Osteocyte (in vitro differentiated cells): Measurements from ENCODE around the gene CACHD1. TPM values are rescaled to one million over a fixed set of nuclear protein-coding genes. Genes with fewer than 3 reads are reported as not detected.

ENCODE experiments used
- DNase-seq: peaks from one replicate; pipeline ENCODE4 v3.0.0; 2021; ENCODE audit warnings: mixed read lengths; ENCODE audit not compliant: unreplicated experiment; ENCODE audit errors: extremely low spot score
- H3K27ac Mint-ChIP-seq: one replicate; pipeline ENCODE4 v1.8.0; 2021; ENCODE audit warnings: mild to moderate bottlenecking, mixed read lengths; ENCODE audit not compliant: unreplicated experiment
- H3K27me3 Mint-ChIP-seq: one replicate; pipeline ENCODE4 v1.8.0; 2021; ENCODE audit warnings: mixed read lengths; ENCODE audit not compliant: unreplicated experiment
- H3K36me3 Mint-ChIP-seq: one replicate; pipeline ENCODE4 v1.8.0; 2021; ENCODE audit warnings: mixed read lengths; ENCODE audit not compliant: unreplicated experiment
- H3K4me1 Mint-ChIP-seq: one replicate; pipeline ENCODE4 v1.8.0; 2021; ENCODE audit warnings: mixed read lengths; ENCODE audit not compliant: unreplicated experiment
- H3K4me3 Mint-ChIP-seq: one replicate; pipeline ENCODE4 v1.8.0; 2021; ENCODE audit warnings: mild to moderate bottlenecking, moderate library complexity, mixed read lengths; ENCODE audit not compliant: unreplicated experiment
- H3K9me3 Mint-ChIP-seq: one replicate; pipeline ENCODE4 v1.8.0; 2021; ENCODE audit warnings: mixed read lengths; ENCODE audit not compliant: unreplicated experiment
- CTCF ChIP-seq: fragments of 200-600 bp; sonication (generic); IDR thresholded peaks from 2 replicates; pipeline ENCODE4 v1.5.0; 2021; ENCODE audit warnings: antibody characterized with exemption, mild to moderate bottlenecking, moderate library complexity
- total RNA-seq: library from RNA; stranded (reverse); gene quantifications from 2 replicates; pipeline ENCODE4 v1.2.1, GENCODE V29; 2021

Gene CACHD1
- total RNA-seq, 1 donor from 2014 or later, result 5.5 TPM

- TF ChIP-seq CTCF, result no peak
- Mint-ChIP-seq H3K9me3 (peaks cover 16% of the 10 kb centered on the region), H3K4me3 (no peak overlapping the region), H3K4me1 (no peaks in the 10 kb centered on the region), H3K27me3 (no peaks in the 10 kb centered on the region), H3K27ac (no peak overlapping the region), H3K36me3 (peaks cover 17% of the 10 kb centered on the region)
- no peak for DNase-seq
Observed at GRCh38 chr1:64563958-64564565, 94.1 kb downstream of the CACHD1 start.

DNA sequence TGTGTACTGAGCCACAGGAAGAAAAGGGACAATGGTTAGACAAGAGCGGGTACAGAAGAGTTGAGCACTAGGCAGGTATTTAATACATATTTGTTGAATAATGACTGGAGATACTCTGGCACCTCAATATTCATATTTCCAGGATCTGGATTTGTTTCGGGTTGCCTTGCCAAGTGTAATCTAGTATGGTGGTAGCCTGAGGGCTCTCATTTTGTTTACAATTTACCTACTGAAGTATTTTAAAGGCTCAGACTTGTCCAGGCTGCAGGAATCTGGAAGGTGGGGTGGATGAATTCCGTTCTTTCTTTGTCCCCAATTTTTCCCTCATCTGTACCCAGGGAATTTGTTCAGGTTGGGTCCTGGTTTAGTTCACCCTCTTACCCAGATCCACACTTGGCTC lies 95.0 kb downstream of the CACHD1 start:
- no peaks in the 10 kb centered on the region for H3K27me3 Mint-ChIP-seq
- H3K4me3 Mint-ChIP-seq, result no peak overlapping the region
- H3K36me3 Mint-ChIP-seq, result peaks cover 14% of the 10 kb centered on the region
- peaks cover 11% of the 10 kb centered on the region for H3K9me3 Mint-ChIP-seq
- no peak overlapping the region for H3K27ac Mint-ChIP-seq
- no peak for TF ChIP-seq CTCF
- no peak for DNase-seq
- peaks cover 3% of the 10 kb centered on the region for H3K4me1 Mint-ChIP-seq

DNA sequence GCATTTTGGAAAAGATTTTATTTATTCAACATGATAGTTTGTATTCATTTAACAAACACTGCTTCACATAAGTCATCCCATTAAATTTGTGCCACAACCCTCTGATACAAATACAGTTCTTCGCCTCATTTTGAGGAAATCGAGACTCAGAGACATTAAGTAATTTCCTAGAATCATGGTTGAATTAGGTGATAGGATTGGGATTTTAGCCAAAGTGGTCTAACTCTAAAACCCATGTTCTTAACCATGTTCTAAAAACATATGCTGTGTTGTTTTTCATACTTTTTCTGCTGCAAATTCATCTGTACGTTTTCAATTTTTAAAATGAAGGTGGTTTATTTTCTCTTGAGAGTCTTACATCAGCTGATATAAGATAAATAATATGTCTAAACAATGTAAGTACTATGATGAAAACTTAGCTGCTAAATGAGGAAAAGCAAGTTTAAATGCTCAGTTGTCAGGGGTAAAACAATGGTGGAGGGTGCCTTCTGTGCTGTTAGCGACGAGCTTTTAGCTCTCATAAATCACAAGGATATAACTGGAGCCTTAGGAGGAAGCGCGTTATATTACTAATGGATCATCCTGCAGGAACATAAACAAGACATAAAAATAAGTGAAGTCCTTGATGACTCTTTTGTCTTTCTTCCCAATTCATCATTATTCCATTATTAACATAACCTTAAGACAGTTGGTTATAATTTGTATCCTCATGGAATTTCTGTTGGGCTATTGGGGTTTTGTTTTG lies 97.7 kb downstream of the CACHD1 start:
- H3K27ac Mint-ChIP-seq, result no peak overlapping the region

GRCh38 chr1:64568171-64568450 lies 98.2 kb downstream of the CACHD1 start:
- H3K27me3 Mint-ChIP-seq, result no peaks in the 10 kb centered on the region
- no peak overlapping the region for H3K4me3 Mint-ChIP-seq
- H3K36me3 Mint-ChIP-seq, result peaks cover 4% of the 10 kb centered on the region
- DNase-seq, result no peak
- no peak overlapping the region for H3K27ac Mint-ChIP-seq
- H3K4me1 Mint-ChIP-seq, result peaks cover 3% of the 10 kb centered on the region
- peaks cover 1% of the 10 kb centered on the region for H3K9me3 Mint-ChIP-seq
- no peak for TF ChIP-seq CTCF

More for the DNA sequence above, 97.7 kb downstream of the CACHD1 start:
- Mint-ChIP-seq H3K36me3 (peaks cover 9% of the 10 kb centered on the region), H3K4me3 (no peak overlapping the region), H3K9me3 (peaks cover 6% of the 10 kb centered on the region), H3K4me1 (peaks cover 3% of the 10 kb centered on the region), H3K27me3 (no peaks in the 10 kb centered on the region)
- DNase-seq, result no peak
- no peak for TF ChIP-seq CTCF

GRCh38 chr1:64569411-64569810 lies 99.5 kb downstream of the CACHD1 start:
- Mint-ChIP-seq H3K4me1 (peaks cover 3% of the 10 kb centered on the region), H3K27ac (no peak overlapping the region), H3K9me3 (no peaks in the 10 kb centered on the region), H3K36me3 (peaks cover 2% of the 10 kb centered on the region), H3K4me3 (no peak overlapping the region), H3K27me3 (no peaks in the 10 kb centered on the region)
- DNase-seq, result no peak
- no peak for TF ChIP-seq CTCF
